ENCODE data around the gene NHLH2.

Gene NHLH2

GRCh38 chr1:115830963-115831362 is 10.0 kb downstream of the NHLH2 start:
- Histone ChIP-seq H3K4me3 (ENCODE audit: low read depth, low read length) (no peak overlapping the region), H3K4me1 (ENCODE audit: control insufficient read depth, insufficient read depth, low read length) (no peaks in the 10 kb centered on the region), H3K9me3 (ENCODE audit: control insufficient read depth, insufficient read depth, low read depth, low read length) (no peaks in the 10 kb centered on the region), H3K27ac (ENCODE audit: extremely low read depth, low read depth, low read length) (no peak overlapping the region), H3K36me3 (ENCODE audit: control insufficient read depth in 2 of 2, insufficient read depth in 1 of 2, low read length in 2 of 2) (no peaks in the 10 kb centered on the region)
- CTCF ChIA-PET = interaction anchor here (0.7 kb wide), 1 partner anchor 190 kb away, joined by 3 read pairs; no protein-coding TSS in a partner anchor
- POLR2A ChIA-PET = no interaction called here
- TF ChIP-seq ZNF112 (tag by site-specific recombination; IDR thresholded peaks at IDR 0.05) (no peak), KLF1 (tag by site-specific recombination; IDR thresholded peaks at IDR 0.05) (peak; percentile 43)

GRCh38 chr1:115829947-115830346 is 11.0 kb downstream of the NHLH2 start:
- Histone ChIP-seq H3K4me1 (ENCODE audit: control insufficient read depth, insufficient read depth, low read length) (no peaks in the 10 kb centered on the region), H3K4me3 (ENCODE audit: low read depth, low read length) (no peak overlapping the region), H3K9me3 (ENCODE audit: control insufficient read depth, insufficient read depth, low read depth, low read length) (no peaks in the 10 kb centered on the region), H3K27ac (ENCODE audit: extremely low read depth, low read depth, low read length) (no peak overlapping the region), H3K36me3 (ENCODE audit: control insufficient read depth in 2 of 2, insufficient read depth in 1 of 2, low read length in 2 of 2) (no peaks in the 10 kb centered on the region)
- ChIA-PET CTCF (no interaction called here), POLR2A (interaction anchor here (1.4 kb wide), 1 partner anchor 9 kb away, joined by 5 read pairs; no protein-coding TSS in a partner anchor)
- TF ChIP-seq, protein P1, sequence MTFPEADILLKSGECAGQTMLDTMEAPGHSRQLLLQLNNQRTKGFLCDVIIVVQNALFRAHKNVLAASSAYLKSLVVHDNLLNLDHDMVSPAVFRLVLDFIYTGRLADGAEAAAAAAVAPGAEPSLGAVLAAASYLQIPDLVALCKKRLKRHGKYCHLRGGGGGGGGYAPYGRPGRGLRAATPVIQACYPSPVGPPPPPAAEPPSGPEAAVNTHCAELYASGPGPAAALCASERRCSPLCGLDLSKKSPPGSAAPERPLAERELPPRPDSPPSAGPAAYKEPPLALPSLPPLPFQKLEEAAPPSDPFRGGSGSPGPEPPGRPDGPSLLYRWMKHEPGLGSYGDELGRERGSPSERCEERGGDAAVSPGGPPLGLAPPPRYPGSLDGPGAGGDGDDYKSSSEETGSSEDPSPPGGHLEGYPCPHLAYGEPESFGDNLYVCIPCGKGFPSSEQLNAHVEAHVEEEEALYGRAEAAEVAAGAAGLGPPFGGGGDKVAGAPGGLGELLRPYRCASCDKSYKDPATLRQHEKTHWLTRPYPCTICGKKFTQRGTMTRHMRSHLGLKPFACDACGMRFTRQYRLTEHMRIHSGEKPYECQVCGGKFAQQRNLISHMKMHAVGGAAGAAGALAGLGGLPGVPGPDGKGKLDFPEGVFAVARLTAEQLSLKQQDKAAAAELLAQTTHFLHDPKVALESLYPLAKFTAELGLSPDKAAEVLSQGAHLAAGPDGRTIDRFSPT (tag by site-specific recombination; IDR thresholded peaks at IDR 0.05) = no peak
- TF ChIP-seq KLF8 (tag by site-specific recombination; IDR thresholded peaks at IDR 0.05) (no peak), ZNF404 (tag by site-specific recombination; IDR thresholded peaks at IDR 0.05) (no peak), YY1 (tag by site-specific recombination; IDR thresholded peaks at IDR 0.05) (no peak), ZNF555 (tag by site-specific recombination; conservative IDR thresholded peaks at IDR 0.05) (no peak), ZNF26 (tag by site-specific recombination; IDR thresholded peaks at IDR 0.05) (no peak)

DNA sequence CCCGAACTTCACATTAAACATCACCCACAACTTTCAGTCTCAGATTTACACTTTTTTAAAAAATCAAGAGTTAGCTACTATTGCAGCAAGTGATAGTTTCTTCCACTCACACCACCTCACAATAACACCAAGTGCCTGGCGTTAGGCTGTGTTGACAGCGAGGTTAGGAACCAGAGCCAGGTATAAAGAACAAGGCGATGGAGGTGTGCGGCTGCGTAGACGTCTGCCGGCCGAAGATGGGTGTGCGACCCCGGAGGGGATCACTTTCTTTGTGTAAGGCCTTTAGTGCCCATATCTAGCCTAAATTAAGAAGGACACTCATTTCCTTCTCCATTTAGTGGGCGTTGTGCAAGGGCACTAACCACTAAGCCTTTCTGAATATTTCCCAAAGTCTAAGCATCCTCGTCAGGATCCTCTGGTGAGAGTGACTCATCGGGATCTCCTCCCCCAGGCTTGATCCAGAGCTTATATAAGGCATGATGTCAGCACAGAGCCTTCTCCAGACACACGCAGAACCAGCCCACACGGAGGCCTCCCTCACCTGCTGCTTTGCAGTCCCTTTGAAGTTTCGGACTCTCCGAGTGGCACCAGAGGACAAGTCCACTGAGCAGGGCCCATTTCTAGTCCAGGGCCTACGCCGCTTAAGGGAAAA is 11.8 kb downstream of the NHLH2 start:
- no peaks in the 10 kb centered on the region for H3K4me1 ChIP-seq (ENCODE audit: control insufficient read depth, insufficient read depth, low read length)
- H3K4me3 ChIP-seq (ENCODE audit: low read depth, low read length) = no peak overlapping the region
- no peak overlapping the region for H3K27ac ChIP-seq (ENCODE audit: extremely low read depth, low read depth, low read length)
- H3K9me3 ChIP-seq (ENCODE audit: control insufficient read depth, insufficient read depth, low read depth, low read length) = no peaks in the 10 kb centered on the region
- H3K36me3 ChIP-seq (ENCODE audit: control insufficient read depth in 2 of 2, insufficient read depth in 1 of 2, low read length in 2 of 2) = no peaks in the 10 kb centered on the region
- CTCF ChIA-PET = interaction anchor here (0.9 kb wide), 1 partner anchor 11 kb away, joined by 3 read pairs; no protein-coding TSS in a partner anchor
- POLR2A ChIA-PET = interaction anchor here (1.4 kb wide), 1 partner anchor 10 kb away, joined by 5 read pairs; no protein-coding TSS in a partner anchor
- TF ChIP-seq ZXDB (tag by site-specific recombination; IDR thresholded peaks at IDR 0.05) (0 out of 2 replicates have a peak, but pooled peaks have one; percentile 21), PATZ1 (tag by site-specific recombination; IDR thresholded peaks at IDR 0.05) (peak; percentile 64), ZNF660 (tag by site-specific recombination; IDR thresholded peaks at IDR 0.05) (0 out of 2 replicates have a peak, but pooled peaks have one; percentile 28), ZNF585B (tag by site-specific recombination; IDR thresholded peaks at IDR 0.05) (no peak), ZBTB6 (tag by site-specific recombination; IDR thresholded peaks at IDR 0.05) (no peak), ZFP69B (tag by site-specific recombination; IDR thresholded peaks at IDR 0.05) (no peak), ZNF600 (tag by site-specific recombination; IDR thresholded peaks at IDR 0.05) (peak; percentile 73), ZFHX2 (tag by site-specific recombination; conservative IDR thresholded peaks at IDR 0.05) (peak; percentile 75), TCF7L2 (IDR thresholded peaks at IDR 0.05; ENCODE audit: borderline replicate concordance, low read depth, low read length) (peak; percentile 82), ZBTB21 (tag by site-specific recombination; IDR thresholded peaks at IDR 0.05) (0 out of 2 replicates have a peak, but pooled peaks have one; percentile 24), ZSCAN16 (tag by site-specific recombination; IDR thresholded peaks at IDR 0.05) (no peak), ZBTB17 (tag by site-specific recombination; IDR thresholded peaks at IDR 0.05) (peak; percentile 30; the same call in 1 of the 2 replicates), ZNF629 (tag by site-specific recombination; IDR thresholded peaks at IDR 0.05) (peak; percentile 67), ZEB2 (tag by site-specific recombination; IDR thresholded peaks at IDR 0.05) (0 out of 2 replicates have a peak, but pooled peaks have one; percentile 41), SCRT2 (tag by site-specific recombination; IDR thresholded peaks at IDR 0.05) (peak; percentile 88), GLIS1 (tag by site-specific recombination; IDR thresholded peaks at IDR 0.05) (peak; percentile 22; the same call in 1 of the 2 replicates), EGR2 (tag by site-specific recombination; IDR thresholded peaks at IDR 0.05; ENCODE audit: low read depth) (peak; percentile 64; the same call in 1 of the 2 replicates), SP7 (tag by site-specific recombination; IDR thresholded peaks at IDR 0.05) (peak; percentile 46; the same call in 1 of the 2 replicates)

Data from HEK293 (cell line).